ENCODE data around the gene C2CD4C.

- TF ChIP-seq TCF7L2 (IDR thresholded peaks at IDR 0.05; ENCODE audit: low read depth, low read length) (no peak), EZH2 (conservative IDR thresholded peaks at IDR 0.05; ENCODE audit: low read depth, low read length) (no peak), CTCF (CRISPR knock-in tag; IDR thresholded peaks at IDR 0.05) (no peak), NFYB (CRISPR knock-in tag; IDR thresholded peaks at IDR 0.05) (no peak), ZNF224 (CRISPR knock-in tag; IDR thresholded peaks at IDR 0.05) (no peak), EP300 (IDR thresholded peaks at IDR 0.05; ENCODE audit: low read depth in 2 of 2, low read length in 2 of 2) (no peak), EP300 (CRISPR knock-in tag; IDR thresholded peaks at IDR 0.05; ENCODE audit: borderline replicate concordance) (no peak)
Measured at GRCh38 chr19:410243-410781, 1.4 kb upstream of the C2CD4C start.
